ENCODE results near the gene MSL2. TPM values are rescaled to one million over a fixed set of nuclear protein-coding genes. Genes with fewer than 3 reads are reported as not detected.
"Not testable (repeated sequence)": the region's sequence is repeated elsewhere in the genome, so short reads cannot be mapped to it uniquely, and the experiment has no call there.

The MSL2 gene
- total RNA-seq, 1 donor from 2014 or later = 59.6 TPM

- intact Hi-C loops (cut with micrococcal nuclease) = loop anchor here (2.0 to 10.0 kb wide), 3 partner anchors 45 to 1994 kb away; partner anchors contain the start of genes ARMC8 and EPHB1
Observed at GRCh38 chr3:136193278-136194054, 2.7 kb downstream of the MSL2 start.

- intact Hi-C loops (cut with micrococcal nuclease) = loop anchor here (1.0 to 10.0 kb wide), 4 partner anchors 14 to 1994 kb away; partner anchors contain the start of genes ARMC8 and EPHB1
Observed at GRCh38 chr3:136192831-136193230, 3.3 kb downstream of the MSL2 start.

- intact Hi-C loops (cut with micrococcal nuclease) = loop anchor here (1.0 to 10.0 kb wide), 4 partner anchors 13 to 1995 kb away; partner anchors contain the start of genes ARMC8 and EPHB1
Observed at GRCh38 chr3:136192195-136192594, 3.9 kb downstream of the MSL2 start.

- intact Hi-C loops (cut with micrococcal nuclease) = loop anchor here (5.0 to 10.0 kb wide), 2 partner anchors 1395 to 1997 kb away; partner anchors contain the start of genes ARMC8 and EPHB1
Observed at GRCh38 chr3:136189859-136190617, 6.1 kb downstream of the MSL2 start.

- intact Hi-C loops (cut with micrococcal nuclease) = no loop called here
Observed at GRCh38 chr3:136189043-136189442, 7.1 kb downstream of the MSL2 start.

- intact Hi-C loops (cut with micrococcal nuclease) = no loop called here
Observed at GRCh38 chr3:136187868-136188267, 8.3 kb downstream of the MSL2 start.

GRCh38 chr3:136186846-136187245, 9.3 kb downstream of the MSL2 start:
- intact Hi-C loops (cut with micrococcal nuclease) = no loop called here

GRCh38 chr3:136186344-136186743, 9.8 kb downstream of the MSL2 start:
- intact Hi-C loops (cut with micrococcal nuclease) = no loop called here

- intact Hi-C loops (cut with micrococcal nuclease) = no loop called here
Observed at GRCh38 chr3:136184703-136185102, 11.4 kb downstream of the MSL2 start.

- intact Hi-C loops (cut with micrococcal nuclease) = no loop called here
Observed at GRCh38 chr3:136181741-136182140, 14.4 kb downstream of the MSL2 start.

GRCh38 chr3:136177876-136178275, 18.3 kb downstream of the MSL2 start:
- intact Hi-C loops (cut with micrococcal nuclease) = loop anchor here (2.0 kb wide), 1 partner anchor 103 kb away; no protein-coding TSS in a partner anchor

GRCh38 chr3:136173939-136174490, 22.1 kb downstream of the MSL2 start:
- intact Hi-C loops (cut with micrococcal nuclease) = no loop called here

- intact Hi-C loops (cut with micrococcal nuclease) = no loop called here
Observed at GRCh38 chr3:136171097-136171542, 25.0 kb downstream of the MSL2 start.

GRCh38 chr3:136168236-136168635, 27.9 kb downstream of the MSL2 start:
- intact Hi-C loops (cut with micrococcal nuclease) = not testable (repeated sequence)

- intact Hi-C loops (cut with micrococcal nuclease) = no loop called here
Observed at GRCh38 chr3:136166507-136166906, 29.6 kb downstream of the MSL2 start.

- intact Hi-C loops (cut with micrococcal nuclease) = not testable (repeated sequence)
Observed at GRCh38 chr3:136163607-136164006, 32.5 kb downstream of the MSL2 start.

GRCh38 chr3:136162322-136162721, 33.8 kb downstream of the MSL2 start:
- intact Hi-C loops (cut with micrococcal nuclease) = no loop called here

GRCh38 chr3:136161516-136161915, 34.6 kb downstream of the MSL2 start:
- intact Hi-C loops (cut with micrococcal nuclease) = no loop called here

- intact Hi-C loops (cut with micrococcal nuclease) = loop anchor here (1.0 kb wide), 1 partner anchor 510 kb away; no protein-coding TSS in a partner anchor
Observed at GRCh38 chr3:136152963-136153362, 43.2 kb downstream of the MSL2 start.

GRCh38 chr3:136152176-136152843, 43.8 kb downstream of the MSL2 start:
- intact Hi-C loops (cut with micrococcal nuclease) = loop anchor here (1.0 kb wide), 1 partner anchor 511 kb away; no protein-coding TSS in a partner anchor

GRCh38 chr3:136151219-136151618, 44.9 kb downstream of the MSL2 start:
- intact Hi-C loops (cut with micrococcal nuclease) = no loop called here

Data from T-helper 1 cell treated with Interleukin-12 subunit alpha and Interleukin-12 subunit beta and Interleukin-4 antibody, amounts not matched to agents 30 ng/mL and 1 ng/mL, for 36 hours (primary cell).